AG09319 (cell line): ENCODE results near the gene MAMDC4.
"Not testable (repeated sequence)": the region's sequence is repeated elsewhere in the genome, so short reads cannot be mapped to it uniquely, and the experiment has no call there.

Source experiments
- DNase-seq: peaks from one replicate; pipeline ENCODE4 v3.0.0-alpha.2; 2010; ENCODE audit warnings: low read depth; ENCODE audit errors: extremely low read depth
- CTCF ChIP-seq: IDR thresholded peaks from 2 replicates; pipeline ENCODE4 v1.5.1; 2011; ENCODE audit warnings: low read depth, mild to moderate bottlenecking, inconsistent platforms, low read length, moderate library complexity

Gene MAMDC4

DNA sequence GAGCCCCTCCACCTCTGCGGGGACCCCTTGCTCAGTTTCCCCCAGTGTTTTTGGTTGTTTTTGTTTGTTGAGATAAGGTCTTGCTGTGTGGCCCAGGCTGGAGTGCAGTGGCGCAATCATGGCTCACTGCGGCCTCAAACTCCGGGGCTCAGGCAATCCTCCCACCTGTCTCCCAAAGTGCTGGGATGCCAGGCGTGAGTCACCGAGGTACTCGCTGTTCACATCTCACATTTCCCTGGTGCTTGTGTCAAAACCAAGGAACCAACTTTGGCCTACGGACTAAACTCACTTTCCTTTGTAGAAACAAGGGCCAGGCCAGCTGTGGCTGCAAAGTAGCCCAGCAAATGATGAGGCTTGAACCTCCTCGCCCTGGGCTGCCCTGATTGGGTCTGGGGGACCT is 19.6 kb upstream of the MAMDC4 start:
- no peak for TF ChIP-seq CTCF
- no peak for DNase-seq

GRCh38 chr9:136833381-136834048 is 18.6 kb upstream of the MAMDC4 start:
- not testable (repeated sequence) for DNase-seq

- no peak for DNase-seq
- no peak for TF ChIP-seq CTCF
Measured at GRCh38 chr9:136835162-136835931, 16.8 kb upstream of the MAMDC4 start.

GRCh38 chr9:136835932-136836904 is 15.9 kb upstream of the MAMDC4 start:
- no peak for TF ChIP-seq CTCF
- no peak for DNase-seq

DNA sequence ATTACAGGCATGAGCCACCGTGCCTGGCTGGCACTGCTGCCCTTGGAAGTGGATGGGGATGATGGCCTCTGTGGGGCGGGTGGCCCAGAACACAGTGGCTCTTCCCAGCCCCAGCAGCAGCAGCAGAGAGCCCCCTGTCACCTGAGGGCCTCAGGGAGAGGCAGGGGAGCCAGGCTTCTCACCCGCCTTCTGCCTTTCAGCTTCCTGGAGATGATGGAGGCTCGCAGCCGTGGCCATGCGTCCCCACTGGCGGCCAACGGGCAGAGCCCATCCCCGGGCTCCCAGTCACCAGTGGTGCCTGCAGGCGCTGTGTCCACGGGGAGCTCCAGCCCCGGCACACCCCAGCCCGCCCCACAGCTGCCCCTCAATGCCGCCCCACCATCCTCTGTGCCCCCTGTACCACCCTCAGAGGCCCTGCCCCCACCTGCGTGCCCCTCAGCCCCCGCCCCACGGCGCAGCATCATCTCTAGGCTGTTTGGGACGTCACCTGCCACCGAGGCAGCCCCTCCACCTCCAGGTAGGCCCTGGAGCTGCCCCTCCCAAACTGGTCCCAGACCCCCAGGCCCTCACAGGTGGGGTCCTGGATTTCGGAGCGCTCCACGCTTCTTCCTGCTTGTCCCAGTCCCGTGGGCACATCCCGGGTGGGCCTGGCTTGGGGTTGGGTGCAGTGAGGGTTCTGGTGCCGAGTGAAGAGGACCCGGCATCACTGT is 14.8 kb upstream of the MAMDC4 start:
- no peak for TF ChIP-seq CTCF

DNA sequence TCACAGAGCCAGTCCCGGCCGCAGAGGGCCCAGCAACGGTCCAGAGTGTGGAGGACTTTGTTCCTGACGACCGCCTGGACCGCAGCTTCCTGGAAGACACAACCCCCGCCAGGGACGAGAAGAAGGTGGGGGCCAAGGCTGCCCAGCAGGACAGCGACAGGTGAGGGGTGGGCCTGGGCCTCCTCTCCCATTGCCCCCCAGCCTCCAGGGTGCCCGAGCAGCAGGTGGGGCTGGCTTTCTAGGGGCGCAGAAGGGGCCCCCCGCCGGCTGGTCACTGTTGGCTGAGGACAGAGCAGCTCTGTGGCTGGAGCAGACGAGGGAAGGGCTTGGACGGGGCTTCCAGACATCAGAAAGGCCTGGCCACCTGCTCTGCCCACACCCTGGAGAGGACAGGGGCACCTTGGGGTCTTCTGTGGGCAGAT is 14.3 kb upstream of the MAMDC4 start:
- not testable (repeated sequence) for DNase-seq

More for the DNA sequence above, 14.8 kb upstream of the MAMDC4 start:
- DNase-seq, result no peak

- DNase-seq, result no peak
- TF ChIP-seq CTCF, result no peak
Measured at GRCh38 chr9:136838314-136839228, 13.6 kb upstream of the MAMDC4 start.
